HEK293 (cell line): ENCODE measurements around the gene KANK4.

Experiments used
- CTCF ChIA-PET: fragments of 350-600 bp; formaldehyde crosslinking; extraction: SDS; loops from one replicate; lab custom pipeline; 2021; ENCODE audit warnings: antibody characterized with exemption; lab: Yijun Ruan, JAX
- POLR2A ChIA-PET: fragments of 300-600 bp; formaldehyde crosslinking; extraction: SDS; loops from one replicate; lab custom pipeline; 2020; ENCODE audit warnings: antibody characterized with exemption, inconsistent platforms; lab: Yijun Ruan, JAX
- H3K27ac ChIP-seq: fragments of 200-500 bp; sonication (Bioruptor generic); 2 replicates; pipeline ENCODE4 v1.5.1; 2014; ENCODE audit warnings: low read depth, low read length, control low read depth, inconsistent platforms; ENCODE audit errors: extremely low read depth
- H3K36me3 ChIP-seq, 2 experiments: fragments of 200-500 bp in 1 of 2; sonication (Bioruptor generic) in 1 of 2; 1 replicate in 1 of 2; 2 replicates in 1 of 2; pipeline ENCODE4 v1.5.1; 2014 to 2017; ENCODE audit warnings: inconsistent platforms in 2 of 2, low read length in 2 of 2; ENCODE audit not compliant: control insufficient read depth in 2 of 2, insufficient read depth in 1 of 2
- H3K4me1 ChIP-seq: fragments of 200-500 bp; sonication (Bioruptor generic); 2 replicates; pipeline ENCODE4 v1.5.1; 2014; ENCODE audit warnings: mild to moderate bottlenecking, low read length, inconsistent platforms; ENCODE audit not compliant: control insufficient read depth, insufficient read depth
- H3K4me3 ChIP-seq: 2 replicates; pipeline ENCODE4 v1.5.1; 2011; ENCODE audit warnings: low read depth, mild to moderate bottlenecking, control low read depth, low read length, moderate library complexity
- H3K9me3 ChIP-seq: fragments of 200-500 bp; sonication (Bioruptor generic); 2 replicates; pipeline ENCODE4 v1.5.1; 2014; ENCODE audit warnings: low read depth, low read length, inconsistent platforms; ENCODE audit not compliant: control insufficient read depth, insufficient read depth
- EGR2 ChIP-seq: fragments of 450-650 bp; formaldehyde crosslinking; IDR thresholded peaks from 2 replicates; pipeline ENCODE4 v1.5.1; 2016; ENCODE audit warnings: low read depth, missing biosample characterization, missing genetic modification characterization
- RBAK ChIP-seq: fragments of 450-650 bp; formaldehyde crosslinking; IDR thresholded peaks from 2 replicates; pipeline ENCODE4 v1.5.1; 2016; ENCODE audit warnings: missing biosample characterization, missing genetic modification characterization
- SCRT2 ChIP-seq: fragments of 450-650 bp; formaldehyde crosslinking; IDR thresholded peaks from 2 replicates; pipeline ENCODE4 v1.5.1; 2016; ENCODE audit warnings: missing biosample characterization, missing genetic modification characterization
- YY2 ChIP-seq: fragments of 450-650 bp; formaldehyde crosslinking; IDR thresholded peaks from 2 replicates; pipeline ENCODE4 v1.5.1; 2016; ENCODE audit warnings: missing biosample characterization, missing genetic modification characterization
- ZBTB10 ChIP-seq: fragments of 450-650 bp; formaldehyde crosslinking; IDR thresholded peaks from 2 replicates; pipeline ENCODE4 v1.5.1; 2016; ENCODE audit warnings: missing biosample characterization, missing genetic modification characterization
- ZBTB7A ChIP-seq: fragments of 450-650 bp; formaldehyde crosslinking; IDR thresholded peaks from 2 replicates; pipeline ENCODE4 v1.5.1; 2016; ENCODE audit warnings: low read depth, missing biosample characterization, missing genetic modification characterization
- ZBTB8A ChIP-seq: fragments of 450-650 bp; formaldehyde crosslinking; IDR thresholded peaks from 2 replicates; pipeline ENCODE4 v1.5.1; 2016; ENCODE audit warnings: missing biosample characterization, missing genetic modification characterization
- ZNF174 ChIP-seq: fragments of 450-650 bp; formaldehyde crosslinking; IDR thresholded peaks from 2 replicates; pipeline ENCODE4 v1.5.0; 2017; ENCODE audit warnings: missing biosample characterization, mild to moderate bottlenecking, missing genetic modification characterization
- ZNF26 ChIP-seq: fragments of 450-650 bp; formaldehyde crosslinking; IDR thresholded peaks from 2 replicates; pipeline ENCODE4 v1.5.1; 2016; ENCODE audit warnings: missing biosample characterization, missing genetic modification characterization
- ZNF311 ChIP-seq: fragments of 450-650 bp; formaldehyde crosslinking; IDR thresholded peaks from 2 replicates; pipeline ENCODE4 v1.5.1; 2017; ENCODE audit warnings: missing biosample characterization, missing genetic modification characterization, borderline replicate concordance
- ZNF341 ChIP-seq: fragments of 450-650 bp; formaldehyde crosslinking; IDR thresholded peaks from 2 replicates; pipeline ENCODE4; 2016; ENCODE audit warnings: low read depth, missing biosample characterization, missing genetic modification characterization
- ZNF521 ChIP-seq: fragments of 450-650 bp; formaldehyde crosslinking; IDR thresholded peaks from 2 replicates; pipeline ENCODE4 v1.5.1; 2017; ENCODE audit warnings: missing biosample characterization, mild to moderate bottlenecking, missing genetic modification characterization
- ZNF585B ChIP-seq: fragments of 450-650 bp; formaldehyde crosslinking; IDR thresholded peaks from 2 replicates; pipeline ENCODE4 v1.5.1; 2016; ENCODE audit warnings: missing biosample characterization, missing genetic modification characterization
- ZNF639 ChIP-seq: fragments of 450-650 bp; formaldehyde crosslinking; IDR thresholded peaks from 2 replicates; pipeline ENCODE4 v1.5.1; 2016; ENCODE audit warnings: missing biosample characterization, missing genetic modification characterization
- ZNF701 ChIP-seq: fragments of 450-650 bp; formaldehyde crosslinking; IDR thresholded peaks from 2 replicates; pipeline ENCODE4 v1.5.1; 2016; ENCODE audit warnings: missing biosample characterization, missing genetic modification characterization
- ZNF76 ChIP-seq: fragments of 450-650 bp; formaldehyde crosslinking; IDR thresholded peaks from 2 replicates; pipeline ENCODE4; 2016; ENCODE audit warnings: low read depth, missing biosample characterization, missing genetic modification characterization, borderline replicate concordance

KANK4 gene

GRCh38 chr1:62234688-62235087 lies 84.5 kb downstream of the KANK4 start:
- no peaks in the 10 kb centered on the region for H3K36me3 ChIP-seq
- POLR2A ChIA-PET = no interaction called here
- H3K27ac ChIP-seq = no peak overlapping the region
- H3K9me3 ChIP-seq = no peaks in the 10 kb centered on the region
- no peak overlapping the region for H3K4me3 ChIP-seq
- H3K4me1 ChIP-seq = 0 out of 2 replicates have a peak, but pooled peaks cover 2% of the 10 kb centered on the region
- CTCF ChIA-PET = no interaction called here
- TF ChIP-seq ZBTB7A (tag by site-specific recombination) (no peak), ZNF311 (no peak), ZBTB10 (no peak)

GRCh38 chr1:62233926-62234450 lies 85.2 kb downstream of the KANK4 start:
- no peaks in the 10 kb centered on the region for H3K36me3 ChIP-seq
- no peak overlapping the region for H3K27ac ChIP-seq
- ChIA-PET POLR2A (no interaction called here), CTCF (interaction anchor here (0.9 kb wide), 1 partner anchor 58 kb away, joined by 6 read pairs; no protein-coding TSS in a partner anchor)
- 0 out of 2 replicates have a peak, but pooled peaks cover 2% of the 10 kb centered on the region for H3K4me1 ChIP-seq
- TF ChIP-seq YY2 (tag by site-specific recombination) = no peak
- no peak for TF ChIP-seq ZNF174 (tag by site-specific recombination)
- H3K9me3 ChIP-seq = no peaks in the 10 kb centered on the region
- no peak overlapping the region for H3K4me3 ChIP-seq

- no peaks in the 10 kb centered on the region for H3K36me3 ChIP-seq
- H3K4me3 ChIP-seq = no peak overlapping the region
- CTCF ChIA-PET = interaction anchor here (0.9 kb wide), 1 partner anchor 98 kb away, joined by 3 read pairs; no protein-coding TSS in a partner anchor
- POLR2A ChIA-PET = no interaction called here
- 0 out of 2 replicates have a peak, but pooled peaks cover 2% of the 10 kb centered on the region for H3K4me1 ChIP-seq
- TF ChIP-seq ZNF521 (tag by site-specific recombination) (no peak), ZNF174 (tag by site-specific recombination) (no peak), ZNF341 (tag by site-specific recombination) (no peak), EGR2 (tag by site-specific recombination) (no peak), ZBTB8A (no peak), ZNF585B (tag by site-specific recombination) (no peak), ZNF76 (tag by site-specific recombination) (no peak), ZNF26 (tag by site-specific recombination) (no peak), RBAK (tag by site-specific recombination) (no peak), ZNF639 (tag by site-specific recombination) (no peak), ZNF701 (tag by site-specific recombination) (no peak), SCRT2 (tag by site-specific recombination) (no peak)
- no peaks in the 10 kb centered on the region for H3K9me3 ChIP-seq
- H3K27ac ChIP-seq = no peak overlapping the region
Observed at GRCh38 chr1:62232871-62233278, 86.4 kb downstream of the KANK4 start.
